Measurements from ENCODE around the gene THSD7A.
"Not testable (repeated sequence)": the region's sequence is repeated elsewhere in the genome, so short reads cannot be mapped to it uniquely, and the experiment has no call there.

Gene THSD7A

DNA sequence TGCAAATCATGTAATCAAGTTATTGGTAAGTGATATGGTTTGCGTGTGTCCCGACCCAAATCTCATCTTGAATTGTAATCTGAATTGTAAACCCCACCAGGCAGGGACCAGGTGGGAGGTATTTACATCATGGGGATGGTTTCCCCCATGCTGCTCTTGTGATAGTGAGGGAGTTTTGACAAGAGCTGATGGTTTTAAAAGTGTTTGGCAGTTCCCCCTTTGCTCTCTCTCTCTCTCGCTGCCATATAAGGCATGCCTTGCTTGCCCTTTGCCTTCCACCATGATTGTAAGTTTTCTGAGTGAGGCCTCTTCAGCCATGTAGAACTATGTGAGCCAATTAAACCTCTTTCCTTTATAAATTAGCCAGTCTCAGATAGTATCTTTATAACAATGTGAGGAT lies 302.6 kb downstream of the THSD7A start:
- no peak overlapping the region for H2BK12ac ChIP-seq (ENCODE audit: low read length)
- no peaks in the 10 kb centered on the region for H3K4me1 ChIP-seq (ENCODE audit: control insufficient read depth in 1 of 2, insufficient read depth in 2 of 2, low read length in 2 of 2)
- no peak overlapping the region for H3K18ac ChIP-seq (ENCODE audit: low read length)
- H2AK5ac ChIP-seq (ENCODE audit: low read length) = no peak overlapping the region
- DNase-seq = no peak
- no peak overlapping the region for H3K4me3 ChIP-seq (ENCODE audit: low read depth, low read length)
- no peaks in the 10 kb centered on the region for H3K9me3 ChIP-seq (ENCODE audit: insufficient read depth, low read depth, low read length)
- no peak overlapping the region for H3K14ac ChIP-seq (ENCODE audit: low read length)
- H3K27me3 ChIP-seq (ENCODE audit: insufficient read depth, low read length) = no peaks in the 10 kb centered on the region
- no peak overlapping the region for H3K4me2 ChIP-seq (ENCODE audit: low read length)
- H3K9ac ChIP-seq (ENCODE audit: low read length) = no peak overlapping the region
- H3K79me2 ChIP-seq (ENCODE audit: control insufficient read depth, insufficient read depth, low read length, poor library complexity) = no peaks in the 10 kb centered on the region
- no peaks in the 10 kb centered on the region for H3K36me3 ChIP-seq (ENCODE audit: control insufficient read depth in 1 of 2, insufficient read depth in 2 of 2, low read length in 2 of 2)
- H2BK120ac ChIP-seq (ENCODE audit: insufficient read depth, low read length, poor library complexity) = no peak overlapping the region
- no peak overlapping the region for H2BK5ac ChIP-seq (ENCODE audit: low read depth, low read length, poor library complexity)
- H3K23ac ChIP-seq (ENCODE audit: low read length) = no peak overlapping the region
- no CpG with 5 or more reads among the region's 3 CpGs for WGBS (ENCODE audit: extremely low coverage, insufficient coverage, insufficient read length)
- H3K27ac ChIP-seq (ENCODE audit: low read depth, low read length) = no peak overlapping the region
- no peak overlapping the region for H4K12ac ChIP-seq (ENCODE audit: low read depth, low read length)
- no peak overlapping the region for H2AFZ ChIP-seq (ENCODE audit: insufficient read depth, low read length, poor library complexity)
- no peak overlapping the region for H4K91ac ChIP-seq (ENCODE audit: low read depth, low read length)
- no peak overlapping the region for H3K4ac ChIP-seq (ENCODE audit: low read depth, low read length)
- no peak overlapping the region for H4K8ac ChIP-seq (ENCODE audit: low read depth, low read length)
- no peaks in the 10 kb centered on the region for H3K79me1 ChIP-seq (ENCODE audit: low read length)

DNA sequence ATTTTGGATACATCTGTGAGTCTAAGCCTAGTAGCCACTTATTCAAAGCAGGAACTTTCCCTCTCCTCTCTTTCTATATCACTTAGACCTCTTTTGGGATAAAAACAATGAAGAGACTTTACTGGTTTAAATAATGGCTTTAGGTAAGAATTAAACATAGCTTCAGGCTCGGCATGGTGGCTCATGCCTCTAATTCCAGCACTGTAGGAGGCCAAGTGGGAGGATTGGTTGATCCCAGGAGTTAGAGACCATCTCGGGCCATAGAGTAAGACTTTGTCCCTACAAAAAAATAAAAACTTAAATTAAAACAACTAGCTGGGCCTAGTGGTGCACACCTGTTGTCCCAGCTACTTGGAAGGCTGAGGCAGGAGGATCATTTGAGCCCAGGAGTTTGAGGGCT lies 304.3 kb downstream of the THSD7A start:
- no peak for DNase-seq
- H2BK12ac ChIP-seq (ENCODE audit: low read length) = no peak overlapping the region

DNA sequence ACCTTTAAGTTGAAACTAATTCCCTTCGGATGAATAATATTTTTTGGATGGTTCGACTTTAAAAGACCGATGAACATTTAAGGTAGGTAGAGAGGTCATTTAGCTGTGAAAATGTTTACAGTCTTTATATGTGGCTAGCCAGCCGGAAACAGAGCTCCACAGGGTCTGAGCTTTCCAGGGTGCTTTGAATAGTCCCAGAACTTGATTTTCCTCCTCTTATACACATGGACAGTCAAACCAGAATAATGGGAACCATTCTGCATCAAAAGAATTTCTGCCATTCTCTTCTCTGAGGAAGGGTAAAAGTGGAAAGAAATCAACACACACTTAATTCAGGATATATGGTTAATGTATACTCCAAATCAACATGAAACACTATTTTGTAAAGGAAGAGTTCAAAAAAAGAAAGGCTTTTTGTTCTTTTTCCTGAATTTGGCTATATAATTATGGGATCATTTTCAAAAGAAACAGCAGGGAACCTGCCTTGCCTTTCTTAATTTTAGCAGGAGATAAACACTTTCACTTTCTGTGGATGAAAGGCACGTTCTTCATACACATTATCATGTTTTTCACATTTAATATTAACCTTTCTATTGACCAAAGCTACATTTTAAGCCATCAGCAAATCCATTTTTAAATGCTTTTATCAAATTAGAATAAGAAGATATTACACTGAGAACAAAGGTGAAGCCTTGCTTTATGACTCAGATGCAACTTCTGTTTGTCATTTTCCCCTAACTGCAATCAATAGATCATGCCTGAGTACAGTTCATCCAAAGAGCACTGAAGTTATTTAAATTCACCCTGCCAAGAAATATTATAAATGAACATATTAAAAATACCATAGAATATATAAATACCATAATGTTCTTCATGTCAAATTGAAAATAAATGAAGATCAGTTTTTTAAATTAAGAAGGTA lies 307.3 kb downstream of the THSD7A start:
- no CpG with 5 or more reads among the region's 5 CpGs for WGBS (ENCODE audit: extremely low coverage, insufficient coverage, insufficient read length)
- Histone ChIP-seq H4K12ac (ENCODE audit: low read depth, low read length) (no peak overlapping the region), H2BK120ac (ENCODE audit: insufficient read depth, low read length, poor library complexity) (no peak overlapping the region)

More for the DNA sequence above, 304.3 kb downstream of the THSD7A start:
- no peak overlapping the region for H2AFZ ChIP-seq (ENCODE audit: insufficient read depth, low read length, poor library complexity)
- no peak overlapping the region for H4K12ac ChIP-seq (ENCODE audit: low read depth, low read length)
- no CpG with 5 or more reads among the region's 2 CpGs for WGBS (ENCODE audit: extremely low coverage, insufficient coverage, insufficient read length)
- no peaks in the 10 kb centered on the region for H3K79me2 ChIP-seq (ENCODE audit: control insufficient read depth, insufficient read depth, low read length, poor library complexity)
- H3K4me2 ChIP-seq (ENCODE audit: low read length) = no peak overlapping the region
- no peak overlapping the region for H4K8ac ChIP-seq (ENCODE audit: low read depth, low read length)
- H3K36me3 ChIP-seq (ENCODE audit: control insufficient read depth in 1 of 2, insufficient read depth in 2 of 2, low read length in 2 of 2) = no peaks in the 10 kb centered on the region
- no peak overlapping the region for H3K14ac ChIP-seq (ENCODE audit: low read length)
- no peaks in the 10 kb centered on the region for H3K4me1 ChIP-seq (ENCODE audit: control insufficient read depth in 1 of 2, insufficient read depth in 2 of 2, low read length in 2 of 2)
- no peak overlapping the region for H2BK120ac ChIP-seq (ENCODE audit: insufficient read depth, low read length, poor library complexity)
- no peak overlapping the region for H3K23ac ChIP-seq (ENCODE audit: low read length)
- no peaks in the 10 kb centered on the region for H3K9me3 ChIP-seq (ENCODE audit: insufficient read depth, low read depth, low read length)
- H3K27me3 ChIP-seq (ENCODE audit: insufficient read depth, low read length) = no peaks in the 10 kb centered on the region
- no peak overlapping the region for H3K27ac ChIP-seq (ENCODE audit: low read depth, low read length)
- no peak overlapping the region for H2AK5ac ChIP-seq (ENCODE audit: low read length)
- H2BK5ac ChIP-seq (ENCODE audit: low read depth, low read length, poor library complexity) = no peak overlapping the region
- H3K79me1 ChIP-seq (ENCODE audit: low read length) = no peaks in the 10 kb centered on the region
- H3K18ac ChIP-seq (ENCODE audit: low read length) = no peak overlapping the region
- no peak overlapping the region for H3K4me3 ChIP-seq (ENCODE audit: low read depth, low read length)
- no peak overlapping the region for H3K4ac ChIP-seq (ENCODE audit: low read depth, low read length)
- H3K9ac ChIP-seq (ENCODE audit: low read length) = no peak overlapping the region
- no peak overlapping the region for H4K91ac ChIP-seq (ENCODE audit: low read depth, low read length)

DNA sequence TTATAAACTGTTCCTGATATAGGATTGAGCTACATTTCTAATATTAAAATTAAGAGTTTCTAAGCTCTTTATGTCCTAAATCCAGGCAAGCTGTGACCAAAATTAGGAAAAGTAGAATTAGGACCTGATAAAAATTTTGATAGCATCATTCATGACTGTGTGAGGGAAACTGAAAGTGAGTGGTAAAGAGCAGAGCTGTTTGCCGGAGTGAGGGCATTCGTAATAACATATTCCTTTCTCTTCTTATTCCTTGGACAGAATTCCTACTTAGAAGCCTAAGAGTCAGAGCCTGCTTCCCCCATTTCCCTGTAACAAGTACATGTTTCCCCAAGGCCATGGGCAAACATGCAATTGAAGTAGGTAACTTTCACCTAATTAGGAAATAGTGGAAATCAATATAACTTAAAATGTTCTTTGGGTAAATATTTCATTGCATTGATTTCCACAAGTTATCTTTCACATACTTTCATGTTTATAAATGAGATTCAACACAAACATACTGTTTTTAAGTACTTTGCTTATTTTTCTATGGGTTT lies 310.0 kb downstream of the THSD7A start:
- H3K4me3 ChIP-seq (ENCODE audit: low read depth, low read length); H3K27ac ChIP-seq (ENCODE audit: low read depth, low read length); H2BK5ac ChIP-seq (ENCODE audit: low read depth, low read length, poor library complexity); H4K8ac ChIP-seq (ENCODE audit: low read depth, low read length); H3K4me1 ChIP-seq (ENCODE audit: control insufficient read depth in 1 of 2, insufficient read depth in 2 of 2, low read length in 2 of 2); H4K12ac ChIP-seq (ENCODE audit: low read depth, low read length); H2AK5ac ChIP-seq (ENCODE audit: low read length); H3K36me3 ChIP-seq (ENCODE audit: control insufficient read depth in 1 of 2, insufficient read depth in 2 of 2, low read length in 2 of 2); H3K79me2 ChIP-seq (ENCODE audit: control insufficient read depth, insufficient read depth, low read length, poor library complexity); H4K91ac ChIP-seq (ENCODE audit: low read depth, low read length); H2BK120ac ChIP-seq (ENCODE audit: insufficient read depth, low read length, poor library complexity); H2BK12ac ChIP-seq (ENCODE audit: low read length); H3K14ac ChIP-seq (ENCODE audit: low read length); H3K79me1 ChIP-seq (ENCODE audit: low read length); H3K9me3 ChIP-seq (ENCODE audit: insufficient read depth, low read depth, low read length); H3K27me3 ChIP-seq (ENCODE audit: insufficient read depth, low read length); H2AFZ ChIP-seq (ENCODE audit: insufficient read depth, low read length, poor library complexity); H3K4me2 ChIP-seq (ENCODE audit: low read length); DNase-seq; H3K23ac ChIP-seq (ENCODE audit: low read length); H3K4ac ChIP-seq (ENCODE audit: low read depth, low read length); H3K9ac ChIP-seq (ENCODE audit: low read length); H3K18ac ChIP-seq (ENCODE audit: low read length): not testable (repeated sequence)
- WGBS (ENCODE audit: extremely low coverage, insufficient coverage, insufficient read length) = no CpG with 5 or more reads among the region's 2 CpGs

More for the DNA sequence above, 307.3 kb downstream of the THSD7A start:
- no peak overlapping the region for H3K9ac ChIP-seq (ENCODE audit: low read length)
- H3K4me2 ChIP-seq (ENCODE audit: low read length) = no peak overlapping the region
- no peaks in the 10 kb centered on the region for H3K79me1 ChIP-seq (ENCODE audit: low read length)
- H3K18ac ChIP-seq (ENCODE audit: low read length) = no peak overlapping the region
- H4K8ac ChIP-seq (ENCODE audit: low read depth, low read length) = no peak overlapping the region
- H3K36me3 ChIP-seq (ENCODE audit: control insufficient read depth in 1 of 2, insufficient read depth in 2 of 2, low read length in 2 of 2) = no peaks in the 10 kb centered on the region
- no peak overlapping the region for H2BK12ac ChIP-seq (ENCODE audit: low read length)
- H3K4ac ChIP-seq (ENCODE audit: low read depth, low read length) = no peak overlapping the region
- no peak overlapping the region for H2AK5ac ChIP-seq (ENCODE audit: low read length)
- H2AFZ ChIP-seq (ENCODE audit: insufficient read depth, low read length, poor library complexity) = no peak overlapping the region
- H3K4me1 ChIP-seq (ENCODE audit: control insufficient read depth in 1 of 2, insufficient read depth in 2 of 2, low read length in 2 of 2) = no peaks in the 10 kb centered on the region
- H3K14ac ChIP-seq (ENCODE audit: low read length) = no peak overlapping the region
- H2BK5ac ChIP-seq (ENCODE audit: low read depth, low read length, poor library complexity) = no peak overlapping the region
- no peak overlapping the region for H3K23ac ChIP-seq (ENCODE audit: low read length)
- no peaks in the 10 kb centered on the region for H3K9me3 ChIP-seq (ENCODE audit: insufficient read depth, low read depth, low read length)
- no peaks in the 10 kb centered on the region for H3K27me3 ChIP-seq (ENCODE audit: insufficient read depth, low read length)
- no peaks in the 10 kb centered on the region for H3K79me2 ChIP-seq (ENCODE audit: control insufficient read depth, insufficient read depth, low read length, poor library complexity)
- DNase-seq = no peak
- H3K27ac ChIP-seq (ENCODE audit: low read depth, low read length) = no peak overlapping the region
- H3K4me3 ChIP-seq (ENCODE audit: low read depth, low read length) = no peak overlapping the region
- no peak overlapping the region for H4K91ac ChIP-seq (ENCODE audit: low read depth, low read length)

Measured in trophoblast cell (in vitro differentiated cells and primary cell).